GM10266 (cell line): ENCODE data around the gene PRKG2.
A peak's percentile ranks its signal among the peaks of the same experiment; 100 is the strongest.

Experiments
- DNase-seq: peaks from one replicate; pipeline ENCODE4 v3.0.0; 2012; ENCODE audit errors: extremely low spot score
- TF ChIP-seq, protein P1 (sequence below): IDR thresholded peaks from 2 replicates; pipeline ENCODE4 v1.5.1; 2012; ENCODE audit warnings: mild to moderate bottlenecking, low read depth; ENCODE audit not compliant: control insufficient read depth, insufficient read depth; ENCODE audit errors: missing control alignments

The PRKG2 gene

DNA sequence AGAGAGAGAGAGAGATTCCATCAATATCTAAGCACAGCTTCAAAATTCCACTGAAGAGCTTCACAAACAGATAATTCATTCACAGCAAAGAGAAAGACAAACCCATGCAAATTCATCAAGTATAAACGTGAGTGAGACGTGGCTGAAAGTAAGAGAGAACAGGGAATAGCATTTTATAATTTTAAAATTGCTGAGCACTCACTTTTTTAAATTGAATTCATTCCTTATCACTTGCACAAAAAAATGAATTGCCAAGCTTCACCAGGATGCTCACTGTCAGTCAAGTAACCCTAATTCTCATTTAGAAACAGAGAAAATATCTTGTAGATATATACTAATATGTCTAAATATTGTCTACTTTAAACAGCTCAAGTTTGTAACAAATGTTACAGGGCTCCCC lies 144.0 kb downstream of the PRKG2 start:
- TF ChIP-seq, protein P1, sequence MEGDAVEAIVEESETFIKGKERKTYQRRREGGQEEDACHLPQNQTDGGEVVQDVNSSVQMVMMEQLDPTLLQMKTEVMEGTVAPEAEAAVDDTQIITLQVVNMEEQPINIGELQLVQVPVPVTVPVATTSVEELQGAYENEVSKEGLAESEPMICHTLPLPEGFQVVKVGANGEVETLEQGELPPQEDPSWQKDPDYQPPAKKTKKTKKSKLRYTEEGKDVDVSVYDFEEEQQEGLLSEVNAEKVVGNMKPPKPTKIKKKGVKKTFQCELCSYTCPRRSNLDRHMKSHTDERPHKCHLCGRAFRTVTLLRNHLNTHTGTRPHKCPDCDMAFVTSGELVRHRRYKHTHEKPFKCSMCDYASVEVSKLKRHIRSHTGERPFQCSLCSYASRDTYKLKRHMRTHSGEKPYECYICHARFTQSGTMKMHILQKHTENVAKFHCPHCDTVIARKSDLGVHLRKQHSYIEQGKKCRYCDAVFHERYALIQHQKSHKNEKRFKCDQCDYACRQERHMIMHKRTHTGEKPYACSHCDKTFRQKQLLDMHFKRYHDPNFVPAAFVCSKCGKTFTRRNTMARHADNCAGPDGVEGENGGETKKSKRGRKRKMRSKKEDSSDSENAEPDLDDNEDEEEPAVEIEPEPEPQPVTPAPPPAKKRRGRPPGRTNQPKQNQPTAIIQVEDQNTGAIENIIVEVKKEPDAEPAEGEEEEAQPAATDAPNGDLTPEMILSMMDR, result no peak
- no peak for DNase-seq

DNA sequence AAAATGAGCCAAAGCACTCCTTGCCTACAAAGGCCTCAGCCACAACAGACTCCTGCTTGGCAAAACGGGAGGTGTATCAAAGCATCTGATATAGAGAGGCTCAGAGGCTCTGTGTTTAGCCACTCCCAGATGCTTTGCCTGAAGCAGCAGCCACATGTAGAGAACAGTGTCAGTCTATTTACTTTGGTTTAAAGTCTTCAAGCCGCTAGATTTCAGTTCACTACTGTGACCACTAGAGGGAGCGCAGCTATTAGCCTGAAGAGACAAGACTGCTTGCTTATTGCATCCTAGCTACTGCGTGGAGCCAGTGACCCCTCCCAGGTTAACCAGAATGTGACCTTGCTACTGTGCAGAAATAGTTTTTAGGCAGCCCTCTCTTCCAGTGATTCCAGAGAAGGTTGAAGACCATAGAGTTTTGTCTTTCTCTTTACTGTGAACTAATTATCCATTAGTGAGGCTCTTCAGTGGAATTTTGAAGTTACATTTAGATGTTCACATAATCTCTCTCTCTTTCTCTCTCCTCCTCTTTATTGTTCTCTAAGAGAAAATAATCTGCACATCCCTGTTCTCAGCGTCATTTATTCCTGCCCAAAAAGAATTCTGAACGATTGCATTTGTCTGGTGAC lies 145.2 kb downstream of the PRKG2 start:
- TF ChIP-seq, protein P1, result peak; percentile 85
- peak; percentile 39 for DNase-seq

DNA sequence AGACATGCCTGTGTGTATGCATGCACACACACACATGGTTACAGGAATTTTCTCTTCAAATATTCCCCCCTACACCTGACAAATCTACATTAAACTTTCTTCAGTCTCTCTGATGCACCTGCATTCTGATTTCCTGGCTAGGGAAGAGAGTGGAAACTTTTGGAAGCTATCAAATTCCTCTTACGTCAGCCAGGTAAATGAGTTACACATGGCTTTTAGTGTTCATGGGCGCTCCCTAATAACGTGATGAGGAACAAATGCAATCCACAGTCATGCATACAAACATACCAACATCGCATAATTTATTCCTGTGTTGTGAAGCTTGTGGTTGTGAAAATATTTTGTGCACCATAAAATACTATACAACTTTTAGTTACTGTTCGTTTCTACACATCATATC lies 149.6 kb downstream of the PRKG2 start:
- no peak for DNase-seq

DNA sequence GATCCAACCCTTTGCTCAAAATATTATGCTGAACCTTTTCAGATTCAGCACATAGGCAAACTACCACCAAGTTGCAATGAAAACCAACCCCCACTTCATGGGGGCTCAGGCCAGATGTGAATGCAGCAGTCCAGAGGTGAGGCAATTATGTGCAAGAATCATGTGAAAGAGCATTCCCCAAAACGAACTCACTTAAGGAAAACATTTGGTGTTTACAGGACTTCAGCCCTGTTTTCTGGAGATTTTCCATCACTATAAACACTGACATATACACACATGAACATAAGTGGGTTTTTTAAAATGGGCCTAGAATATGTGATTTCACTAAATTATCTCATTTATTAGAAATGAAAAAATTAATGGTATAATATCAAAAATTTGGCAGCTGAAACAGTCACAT lies 153.0 kb downstream of the PRKG2 start:
- TF ChIP-seq, protein P1, result no peak
- DNase-seq, result no peak

More for the DNA sequence above, 149.6 kb downstream of the PRKG2 start:
- TF ChIP-seq, protein P1, result no peak

DNA sequence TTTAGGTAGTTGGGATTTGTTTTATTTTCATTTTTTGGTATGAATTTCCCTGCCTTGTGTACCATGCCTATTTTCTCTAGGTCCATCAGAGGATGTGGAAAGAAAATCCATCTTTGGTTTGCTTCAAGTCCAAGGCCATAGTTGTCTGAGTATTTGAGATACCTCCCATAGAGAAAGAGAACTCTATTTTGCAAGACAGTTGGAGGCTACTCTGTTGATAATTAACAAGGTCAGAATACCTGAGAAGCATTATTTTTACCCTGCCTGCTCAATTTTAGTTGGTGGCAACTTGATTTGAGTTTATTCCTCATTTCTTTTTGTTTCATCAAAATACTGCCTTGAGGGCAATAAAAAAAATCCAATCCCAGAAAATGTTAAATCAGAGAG lies 153.7 kb downstream of the PRKG2 start:
- no peak for DNase-seq
- TF ChIP-seq, protein P1, result no peak

DNA sequence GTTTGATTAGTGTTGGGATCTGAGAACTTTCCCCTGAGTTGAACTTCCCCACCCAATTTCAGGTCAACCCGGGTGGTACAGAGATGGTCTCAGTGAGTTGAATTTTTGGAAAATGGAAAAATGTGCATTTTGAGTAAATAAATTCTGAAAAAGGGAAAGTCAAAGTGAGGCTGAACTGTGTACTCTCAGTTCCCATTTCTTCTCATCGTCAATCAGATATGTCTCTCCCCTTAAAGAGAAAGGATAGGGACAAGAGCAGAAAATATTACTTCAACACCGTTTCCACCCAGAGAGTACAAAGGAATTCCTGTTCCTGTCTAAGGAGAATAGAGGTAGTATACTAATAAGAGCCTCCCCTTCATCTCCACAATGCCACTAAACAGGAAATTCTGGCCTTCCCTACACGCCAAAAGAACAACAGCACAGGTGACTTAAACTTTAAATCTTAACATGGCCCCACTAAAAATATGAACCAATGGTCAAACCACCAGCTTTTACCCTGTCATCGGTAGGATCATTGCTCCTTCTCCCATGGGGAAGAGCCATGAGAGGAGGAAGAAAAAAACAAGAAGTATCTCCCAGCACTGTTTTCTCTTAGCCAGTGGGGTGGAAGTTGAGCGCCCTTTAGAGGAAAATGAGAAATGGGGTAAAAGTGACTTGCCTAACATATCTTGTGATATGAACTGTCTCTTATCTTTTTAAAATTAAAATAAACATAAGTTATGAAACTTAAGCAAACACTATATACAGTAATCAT lies 154.3 kb downstream of the PRKG2 start:
- no peak for DNase-seq
- TF ChIP-seq, protein P1, result no peak

DNA sequence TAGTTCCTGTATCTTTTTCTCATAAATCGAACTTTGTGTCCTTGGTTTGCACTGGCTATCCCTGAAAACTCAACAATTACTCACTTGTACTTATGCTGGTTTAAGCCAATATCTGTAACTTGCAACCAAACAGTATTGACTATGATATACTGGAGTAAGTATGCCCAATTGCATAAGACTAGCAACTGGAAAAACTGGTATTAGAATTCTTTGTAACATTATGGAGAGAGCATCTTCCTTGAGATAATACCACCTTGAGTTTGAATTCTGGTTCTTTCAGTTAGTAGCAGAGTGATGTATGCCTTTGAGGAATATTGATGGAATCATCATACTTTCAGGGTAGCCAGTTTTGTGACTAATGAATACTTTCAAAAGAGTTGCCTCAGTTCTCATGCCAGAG lies 156.4 kb downstream of the PRKG2 start:
- no peak for DNase-seq
- TF ChIP-seq, protein P1, result no peak
